ENCODE data around the gene MEI1. TPM values are rescaled to one million over a fixed set of nuclear protein-coding genes. Genes with fewer than 3 reads are reported as not detected.

MEI1 gene
- total RNA-seq, 1 experiment from 2014 or later = 0.20 TPM

GRCh38 chr22:41731609-41732008, 32.3 kb downstream of the MEI1 start:
- Histone ChIP-seq H3K79me2 (ENCODE audit: insufficient read depth, low read length) (no peaks in the 10 kb centered on the region), H3K4me1 (ENCODE audit: insufficient read depth, low read length) (no peaks in the 10 kb centered on the region), H3K27ac (ENCODE audit: insufficient read length, low read depth, low read length) (no peak overlapping the region), H3K4ac (ENCODE audit: low read depth, low read length) (no peak overlapping the region), H2BK12ac (ENCODE audit: insufficient read length, low read depth, low read length) (no peak overlapping the region), H3K4me2 (ENCODE audit: insufficient read depth, insufficient read length, low read length) (no peak overlapping the region), H3K14ac (ENCODE audit: insufficient read depth, low read length) (no peak overlapping the region), H3K27me3 (ENCODE audit: insufficient read depth, low read length) (no peaks in the 10 kb centered on the region), H4K91ac (ENCODE audit: insufficient read length, low read depth, low read length) (no peak overlapping the region), H3K9ac (ENCODE audit: extremely low read depth, insufficient read length, low read length) (no peak overlapping the region), H3K9me3 (ENCODE audit: control insufficient read depth, low read depth, low read length) (no peaks in the 10 kb centered on the region), H3K23ac (ENCODE audit: insufficient read length, low read depth, low read length) (no peak overlapping the region), H3K23me2 (ENCODE audit: insufficient read length, low read depth, low read length, poor library complexity, severe bottlenecking) (no peaks in the 10 kb centered on the region), H2AK5ac (ENCODE audit: insufficient read length, low read length) (no peak overlapping the region), H2AFZ (ENCODE audit: low read length) (no peak overlapping the region), H4K8ac (replicated peaks; ENCODE audit: insufficient read length, low read depth, low read length) (no peak overlapping the region), H3K56ac (ENCODE audit: insufficient read length, low read depth, low read length) (no peak overlapping the region), H2BK20ac (ENCODE audit: low read depth, low read length, poor library complexity, severe bottlenecking) (no peak overlapping the region), H2BK120ac (ENCODE audit: low read depth, low read length, poor library complexity, severe bottlenecking) (no peak overlapping the region), H3K18ac (ENCODE audit: insufficient read length, low read depth, low read length) (no peak overlapping the region), H2BK5ac (ENCODE audit: insufficient read length, low read length) (no peak overlapping the region), H2BK15ac (ENCODE audit: low read depth, low read length) (no peak overlapping the region), H3K79me1 (ENCODE audit: insufficient read depth, low read depth, low read length, poor library complexity, severe bottlenecking) (no peaks in the 10 kb centered on the region), H4K5ac (ENCODE audit: insufficient read length, low read depth, low read length) (no peak overlapping the region), H4K20me1 (ENCODE audit: control insufficient read depth, insufficient read depth, insufficient read length) (no peaks in the 10 kb centered on the region), H3T11ph (ENCODE audit: low read length) (no peak overlapping the region)
- no peaks in the 10 kb centered on the region for H3K9me3 Mint-ChIP-seq
- no peak overlapping the region for H3K27ac Mint-ChIP-seq
- WGBS (ENCODE audit: extremely low coverage, insufficient read length, low lambda C conversion rate) = no CpG with 5 or more reads among the region's 2 CpGs
- H3K36me3 Mint-ChIP-seq (ENCODE audit: insufficient read depth in 1 of 3, low read depth in 3 of 3) = no peaks in the 10 kb centered on the region
- no peaks in the 10 kb centered on the region for H3K4me1 Mint-ChIP-seq
- DNase-seq = no peak
- no peak overlapping the region for H3K4me3 Mint-ChIP-seq
- no peak for TF ChIP-seq CTCF (conservative IDR thresholded peaks at IDR 0.05)
- peaks cover 4% of the 10 kb centered on the region; the same call in 1 of the 2 replicates for H3K27me3 Mint-ChIP-seq (ENCODE audit: low read depth)

Measured in H9 (cell line).